Measurements from ENCODE around the gene ELMOD3.

GRCh38 chr2:85327160-85327821 is 27.3 kb upstream of the ELMOD3 start:
- TF ChIP-seq CTCF (IDR thresholded peaks at IDR 0.05) (no peak), EP300 (IDR thresholded peaks at IDR 0.05; ENCODE audit: low read depth) (no peak)
